ENCODE measurements around the gene PCDH9.

Gene PCDH9

GRCh38 chr13:67193979-67194378, 36.2 kb downstream of the PCDH9 start:
- no peak overlapping the region for H3K27ac ChIP-seq
- no peak overlapping the region for H3K9ac ChIP-seq (ENCODE audit: insufficient read length)
- DNase-seq (ENCODE audit: low read depth, low spot score): no peak
- TF ChIP-seq FOXP2 (optimal IDR thresholded peaks at IDR 0.05; ENCODE audit: control extremely low read depth, extremely low read length, insufficient read depth) (no peak), EZH2 (IDR thresholded peaks at IDR 0.05) (no peak), POLR2AphosphoS5 (IDR thresholded peaks at IDR 0.05; ENCODE audit: borderline replicate concordance, low read depth, low read length) (no peak)
- no peaks in the 10 kb centered on the region for H3K36me3 ChIP-seq (ENCODE audit: insufficient read depth, low read length)
- H3K9me3 ChIP-seq (ENCODE audit: low read depth, low read length): no peaks in the 10 kb centered on the region
- H3K4me3 ChIP-seq: no peak overlapping the region

- no peak for TF ChIP-seq POLR2AphosphoS5 (IDR thresholded peaks at IDR 0.05; ENCODE audit: borderline replicate concordance, low read depth, low read length)
- TF ChIP-seq EZH2 (IDR thresholded peaks at IDR 0.05): no peak
- TF ChIP-seq FOXP2 (optimal IDR thresholded peaks at IDR 0.05; ENCODE audit: control extremely low read depth, extremely low read length, insufficient read depth): no peak
- Histone ChIP-seq H3K9me3 (ENCODE audit: low read depth, low read length) (no peaks in the 10 kb centered on the region), H3K36me3 (ENCODE audit: insufficient read depth, low read length) (no peaks in the 10 kb centered on the region), H3K9ac (ENCODE audit: insufficient read length) (no peak overlapping the region), H3K4me3 (no peak overlapping the region), H3K27ac (no peak overlapping the region)
- DNase-seq (ENCODE audit: low read depth, low spot score): no peak
Measured at GRCh38 chr13:67192751-67193150, 37.4 kb downstream of the PCDH9 start.

GRCh38 chr13:67186995-67187569, 43.1 kb downstream of the PCDH9 start:
- no peak for TF ChIP-seq FOXP2 (optimal IDR thresholded peaks at IDR 0.05; ENCODE audit: control extremely low read depth, extremely low read length, insufficient read depth)
- Histone ChIP-seq H3K4me3 (no peak overlapping the region), H3K9ac (ENCODE audit: insufficient read length) (no peak overlapping the region), H3K9me3 (ENCODE audit: low read depth, low read length) (no peaks in the 10 kb centered on the region), H3K36me3 (ENCODE audit: insufficient read depth, low read length) (no peaks in the 10 kb centered on the region), H3K27ac (no peak overlapping the region)
- no peak for DNase-seq (ENCODE audit: low read depth, low spot score)

- no peak for DNase-seq (ENCODE audit: low read depth, low spot score)
- H3K36me3 ChIP-seq (ENCODE audit: insufficient read depth, low read length): no peaks in the 10 kb centered on the region
Measured at GRCh38 chr13:67184247-67184646, 45.9 kb downstream of the PCDH9 start.

GRCh38 chr13:67183151-67183550, 47.0 kb downstream of the PCDH9 start:
- Histone ChIP-seq H3K36me3 (ENCODE audit: insufficient read depth, low read length) (no peaks in the 10 kb centered on the region), H3K27ac (no peak overlapping the region), H3K9ac (ENCODE audit: insufficient read length) (no peak overlapping the region), H3K4me3 (no peak overlapping the region), H3K9me3 (ENCODE audit: low read depth, low read length) (no peaks in the 10 kb centered on the region)
- no peak for DNase-seq (ENCODE audit: low read depth, low spot score)
- no peak for TF ChIP-seq EZH2 (IDR thresholded peaks at IDR 0.05)

More at GRCh38 chr13:67184247-67184646, 45.9 kb downstream of the PCDH9 start:
- H3K4me3 ChIP-seq: no peak overlapping the region
- H3K9ac ChIP-seq (ENCODE audit: insufficient read length): no peak overlapping the region
- TF ChIP-seq POLR2AphosphoS5 (IDR thresholded peaks at IDR 0.05; ENCODE audit: borderline replicate concordance, low read depth, low read length) (no peak), FOXP2 (optimal IDR thresholded peaks at IDR 0.05; ENCODE audit: control extremely low read depth, extremely low read length, insufficient read depth) (no peak)
- no peaks in the 10 kb centered on the region for H3K9me3 ChIP-seq (ENCODE audit: low read depth, low read length)
- no peak overlapping the region for H3K27ac ChIP-seq

- Histone ChIP-seq H3K36me3 (ENCODE audit: insufficient read depth, low read length) (no peaks in the 10 kb centered on the region), H3K4me3 (no peak overlapping the region), H3K9ac (ENCODE audit: insufficient read length) (no peak overlapping the region), H3K9me3 (ENCODE audit: low read depth, low read length) (no peaks in the 10 kb centered on the region), H3K27ac (no peak overlapping the region)
- DNase-seq (ENCODE audit: low read depth, low spot score): no peak
- no peak for TF ChIP-seq FOXP2 (optimal IDR thresholded peaks at IDR 0.05; ENCODE audit: control extremely low read depth, extremely low read length, insufficient read depth)
- no peak for TF ChIP-seq POLR2AphosphoS5 (IDR thresholded peaks at IDR 0.05; ENCODE audit: borderline replicate concordance, low read depth, low read length)
- no peak for TF ChIP-seq EZH2 (IDR thresholded peaks at IDR 0.05)
Measured at GRCh38 chr13:67175836-67176459, 54.2 kb downstream of the PCDH9 start.

- no peaks in the 10 kb centered on the region for H3K36me3 ChIP-seq (ENCODE audit: insufficient read depth, low read length)
- TF ChIP-seq EZH2 (IDR thresholded peaks at IDR 0.05) (no peak), POLR2AphosphoS5 (IDR thresholded peaks at IDR 0.05; ENCODE audit: borderline replicate concordance, low read depth, low read length) (no peak)
- DNase-seq (ENCODE audit: low read depth, low spot score): no peak
- no peak overlapping the region for H3K9ac ChIP-seq (ENCODE audit: insufficient read length)
- H3K27ac ChIP-seq: no peak overlapping the region
- no peaks in the 10 kb centered on the region for H3K9me3 ChIP-seq (ENCODE audit: low read depth, low read length)
- no peak overlapping the region for H3K4me3 ChIP-seq
Measured at GRCh38 chr13:67168384-67168783, 61.8 kb downstream of the PCDH9 start.

- no peak overlapping the region for H3K9ac ChIP-seq (ENCODE audit: insufficient read length)
- no peaks in the 10 kb centered on the region for H3K9me3 ChIP-seq (ENCODE audit: low read depth, low read length)
- no peak for DNase-seq (ENCODE audit: low read depth, low spot score)
- TF ChIP-seq POLR2AphosphoS5 (IDR thresholded peaks at IDR 0.05; ENCODE audit: borderline replicate concordance, low read depth, low read length): no peak
- no peak for TF ChIP-seq EZH2 (IDR thresholded peaks at IDR 0.05)
- no peak for TF ChIP-seq FOXP2 (optimal IDR thresholded peaks at IDR 0.05; ENCODE audit: control extremely low read depth, extremely low read length, insufficient read depth)
- H3K36me3 ChIP-seq (ENCODE audit: insufficient read depth, low read length): no peaks in the 10 kb centered on the region
- H3K27ac ChIP-seq: no peak overlapping the region
- no peak overlapping the region for H3K4me3 ChIP-seq
Measured at GRCh38 chr13:67167420-67167819, 62.7 kb downstream of the PCDH9 start.

- Histone ChIP-seq H3K27ac (no peak overlapping the region), H3K9ac (ENCODE audit: insufficient read length) (no peak overlapping the region), H3K9me3 (ENCODE audit: low read depth, low read length) (no peaks in the 10 kb centered on the region), H3K4me3 (no peak overlapping the region), H3K36me3 (ENCODE audit: insufficient read depth, low read length) (no peaks in the 10 kb centered on the region)
- TF ChIP-seq EZH2 (IDR thresholded peaks at IDR 0.05): no peak
- DNase-seq (ENCODE audit: low read depth, low spot score): no peak
Measured at GRCh38 chr13:67161176-67161575, 69.0 kb downstream of the PCDH9 start.
